Activated gamma-delta T cell treated with Interleukin-2 at 50 U/mL for 16 hours (primary cell): ENCODE measurements around the gene EDC3.
"Not testable (repeated sequence)": the region's sequence is repeated elsewhere in the genome, so short reads cannot be mapped to it uniquely, and the experiment has no call there.

Source experiments
- DNase-seq: peaks from one replicate; pipeline ENCODE4 v3.0.0-alpha.2; 2020

EDC3 gene, protein sequence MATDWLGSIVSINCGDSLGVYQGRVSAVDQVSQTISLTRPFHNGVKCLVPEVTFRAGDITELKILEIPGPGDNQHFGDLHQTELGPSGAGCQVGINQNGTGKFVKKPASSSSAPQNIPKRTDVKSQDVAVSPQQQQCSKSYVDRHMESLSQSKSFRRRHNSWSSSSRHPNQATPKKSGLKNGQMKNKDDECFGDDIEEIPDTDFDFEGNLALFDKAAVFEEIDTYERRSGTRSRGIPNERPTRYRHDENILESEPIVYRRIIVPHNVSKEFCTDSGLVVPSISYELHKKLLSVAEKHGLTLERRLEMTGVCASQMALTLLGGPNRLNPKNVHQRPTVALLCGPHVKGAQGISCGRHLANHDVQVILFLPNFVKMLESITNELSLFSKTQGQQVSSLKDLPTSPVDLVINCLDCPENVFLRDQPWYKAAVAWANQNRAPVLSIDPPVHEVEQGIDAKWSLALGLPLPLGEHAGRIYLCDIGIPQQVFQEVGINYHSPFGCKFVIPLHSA

DNA sequence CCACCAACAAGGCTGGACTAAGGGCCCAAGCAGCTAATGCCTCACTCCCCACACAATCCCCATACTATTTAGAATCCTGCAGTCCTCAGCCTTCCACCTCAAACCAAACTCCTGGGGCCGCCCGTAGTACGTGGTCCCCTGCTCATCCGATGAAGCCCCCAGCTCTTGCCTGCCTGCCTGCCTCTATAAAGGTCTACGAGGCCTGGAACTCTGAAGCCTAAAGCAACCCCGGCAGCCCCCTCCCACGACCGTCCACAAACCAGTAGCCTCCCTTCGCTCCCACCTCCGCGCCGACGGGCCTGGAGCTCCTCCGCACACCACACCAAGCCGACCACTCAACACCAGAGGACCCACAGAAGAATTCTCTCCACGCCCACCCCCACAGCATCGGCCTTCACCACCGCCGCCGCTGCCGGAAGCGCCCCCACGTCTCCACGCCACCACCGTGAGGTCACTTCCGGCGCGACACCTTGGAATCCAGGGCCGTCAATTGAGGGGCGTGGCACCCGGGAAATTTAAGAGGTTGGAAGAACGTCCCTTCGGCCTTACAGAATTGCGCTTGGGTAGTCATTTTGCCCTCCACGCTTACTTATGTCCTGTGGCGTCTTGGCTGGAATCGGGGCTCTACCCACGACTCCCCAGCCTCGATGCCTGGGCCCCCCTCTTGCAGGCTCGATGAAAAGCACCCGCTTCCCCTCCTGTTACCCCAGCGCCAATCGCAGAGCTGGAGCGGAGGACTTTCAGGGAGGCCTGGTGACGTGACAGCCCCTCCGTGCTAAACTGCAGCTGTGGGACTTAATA is at the start of gene EDC3:
TSS of gene EDC3 (minus strand) at position 428 of the 801 bp plus-strand sequence. CDS start 20,900 bp downstream, outside the sequence.
- peak; percentile 85 for DNase-seq

DNA sequence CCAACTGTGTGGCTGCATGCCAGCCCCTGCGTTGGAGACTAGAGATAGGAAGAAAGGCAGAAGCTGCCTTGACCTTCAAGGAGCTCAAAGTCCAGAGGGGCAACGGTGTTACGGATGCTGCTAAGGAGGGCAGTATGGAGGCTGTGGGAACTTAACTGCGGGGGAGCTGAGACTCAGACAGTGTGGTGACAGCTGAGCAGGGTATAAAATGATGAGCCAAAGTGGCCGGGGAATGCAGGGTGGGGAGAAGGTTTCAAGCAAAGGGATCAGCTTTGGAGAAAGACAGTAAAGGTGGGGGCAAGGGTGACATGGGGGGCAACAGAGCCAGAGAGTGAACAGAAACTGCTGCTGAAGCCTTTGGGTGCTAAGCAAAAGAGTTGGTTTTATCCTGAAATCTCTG is 46.6 kb upstream of the EDC3 start:
- no peak for DNase-seq

DNA sequence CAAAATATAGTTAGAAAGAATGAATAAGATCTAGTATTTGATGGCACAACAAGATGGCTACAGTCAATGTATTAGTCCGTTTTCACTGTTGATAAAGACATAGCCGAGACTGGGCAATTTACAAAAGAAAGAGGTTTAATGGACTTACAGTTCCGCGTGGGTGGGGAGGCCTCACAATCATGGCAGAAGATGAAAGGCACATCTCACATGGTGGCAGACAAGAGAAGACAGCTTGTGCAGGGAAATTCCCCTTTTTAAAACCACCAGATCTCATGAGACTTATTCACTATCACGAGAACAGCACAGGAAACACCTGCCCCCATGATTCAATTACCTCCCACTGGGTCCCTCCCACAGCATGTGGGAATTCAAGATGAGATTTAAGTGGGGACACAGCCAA is 42.4 kb upstream of the EDC3 start:
- DNase-seq = not testable (repeated sequence)

DNA sequence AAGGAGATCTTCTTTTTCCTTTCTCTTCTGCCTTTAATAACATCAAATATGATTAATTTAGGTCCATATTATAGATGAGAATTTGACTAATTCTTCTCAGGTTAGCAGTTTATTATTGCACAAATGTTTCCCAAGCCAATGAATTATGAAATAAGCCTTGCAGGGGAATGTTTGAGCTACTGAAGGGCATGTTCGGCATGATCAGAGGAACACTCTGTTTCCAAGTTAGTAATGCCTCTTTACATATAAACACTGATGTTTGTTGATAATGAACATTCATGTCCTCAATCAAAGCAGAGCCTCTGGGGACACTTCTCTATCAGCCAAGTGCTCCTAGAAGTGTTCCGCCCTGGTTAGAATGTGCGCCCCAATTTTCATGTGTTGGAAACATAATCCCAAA is 39.5 kb upstream of the EDC3 start:
- DNase-seq = no peak

DNA sequence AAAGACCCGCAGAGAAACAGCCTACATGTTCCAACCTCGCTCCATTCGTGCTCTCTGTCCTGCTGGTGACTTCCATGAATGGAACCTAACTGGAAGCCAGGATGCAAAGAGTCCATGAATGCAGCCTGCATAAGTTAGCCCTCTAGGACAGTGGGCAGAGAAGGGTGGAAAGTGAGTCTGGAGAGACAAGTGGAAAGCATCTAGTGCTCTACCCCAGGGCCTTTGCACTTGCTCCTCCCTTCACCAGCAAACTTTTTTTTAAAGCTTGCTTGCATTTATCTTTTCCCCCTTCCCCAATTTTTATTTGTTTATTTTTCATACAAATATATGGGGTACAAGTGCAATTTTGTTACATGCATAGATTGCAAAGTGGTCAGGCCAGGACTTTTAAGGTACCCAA is 37.4 kb upstream of the EDC3 start:
- no peak for DNase-seq

DNA sequence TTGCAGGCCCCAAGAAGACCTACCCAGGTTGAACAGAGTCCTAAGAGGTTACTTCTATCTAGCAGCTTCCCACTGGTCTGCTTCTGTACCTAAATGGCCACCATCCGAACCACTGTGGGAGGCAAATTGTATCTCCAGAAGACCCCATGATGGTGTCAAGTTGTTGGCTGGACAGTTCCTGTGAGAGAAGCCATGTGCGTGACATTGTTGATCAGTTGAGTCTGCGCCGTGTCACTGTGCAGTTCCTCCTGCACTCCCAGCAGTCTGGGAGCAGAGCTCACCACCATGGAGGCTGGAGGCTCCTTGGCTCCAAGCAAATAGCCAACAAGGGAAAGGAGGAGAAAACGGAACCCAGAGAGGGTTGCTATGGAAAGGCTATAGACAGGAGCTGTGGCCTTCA is 37.0 kb upstream of the EDC3 start:
- DNase-seq = no peak

DNA sequence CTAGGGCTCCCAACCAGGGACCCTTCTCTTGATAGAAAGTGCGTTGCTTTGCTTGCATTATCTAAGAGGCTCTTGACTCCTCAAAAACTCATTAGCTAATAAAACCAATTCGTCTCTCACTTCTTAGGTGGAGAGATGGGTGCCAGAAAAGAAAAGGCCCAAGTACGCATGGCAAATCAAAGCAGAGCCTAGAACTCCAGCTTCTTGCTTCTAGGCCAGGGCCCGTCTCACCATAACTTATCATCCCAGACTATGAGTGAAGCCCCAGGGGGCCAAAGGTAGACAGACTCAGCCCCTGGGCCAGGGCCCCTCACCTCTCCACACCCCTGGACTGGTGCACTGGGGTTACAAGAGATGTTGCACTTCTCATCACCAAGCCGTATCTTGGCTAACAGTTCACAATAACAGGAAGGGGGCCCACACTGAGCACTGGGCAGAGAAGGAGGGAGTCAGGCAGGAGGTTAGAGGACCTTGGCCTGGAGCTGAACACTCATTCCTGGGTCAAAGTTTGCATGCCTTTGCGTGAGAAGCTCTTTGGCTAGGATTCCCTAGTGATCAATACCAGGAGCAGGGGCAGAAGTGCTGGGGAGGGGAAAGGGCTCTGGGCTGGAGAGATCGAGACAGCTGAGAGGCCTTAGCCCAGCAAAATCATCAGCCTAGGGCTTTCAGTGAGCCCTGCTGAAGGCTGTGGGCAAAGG is 34.9 kb upstream of the EDC3 start:
- DNase-seq = no peak

DNA sequence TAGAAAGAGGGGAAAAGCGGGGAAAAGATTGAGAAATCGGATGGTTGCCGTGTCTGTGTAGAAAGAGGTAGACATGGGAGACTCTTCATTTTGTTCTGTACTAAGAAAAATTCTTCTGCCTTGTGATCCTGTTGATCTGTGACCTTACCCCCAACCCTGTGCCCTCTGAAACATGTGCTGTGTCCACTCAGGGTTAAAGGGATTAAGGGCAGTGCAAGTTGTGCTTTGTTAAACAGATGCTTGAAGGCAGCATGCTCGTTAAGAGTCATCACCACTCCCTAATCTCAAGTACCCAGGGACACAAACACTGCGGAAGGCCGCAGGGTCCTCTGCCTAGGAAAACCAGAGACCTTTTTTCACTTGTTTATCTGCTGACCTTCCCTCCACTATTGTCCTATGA is 33.5 kb upstream of the EDC3 start:
- DNase-seq = not testable (repeated sequence)

DNA sequence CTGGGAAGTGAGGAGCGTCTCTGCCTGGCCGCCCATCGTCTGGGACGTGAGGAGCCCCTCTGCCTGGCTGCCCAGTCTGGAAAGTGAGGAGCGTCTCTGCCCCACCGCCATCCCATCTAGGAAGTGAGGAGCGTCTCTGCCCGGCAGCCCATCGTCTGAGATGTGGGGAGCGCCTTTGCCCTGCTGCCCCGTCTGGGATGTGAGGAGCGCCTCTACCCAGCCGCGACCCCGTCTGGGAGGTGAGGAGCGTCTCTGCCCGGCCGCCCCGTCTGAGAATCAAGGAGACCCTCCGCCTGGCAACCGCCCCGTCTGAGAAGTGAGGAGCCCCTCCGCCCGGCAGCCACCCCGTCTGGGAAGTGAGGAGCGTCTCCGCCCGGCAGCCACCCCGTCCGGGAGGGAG is 32.9 kb upstream of the EDC3 start:
- DNase-seq = not testable (repeated sequence)

DNA sequence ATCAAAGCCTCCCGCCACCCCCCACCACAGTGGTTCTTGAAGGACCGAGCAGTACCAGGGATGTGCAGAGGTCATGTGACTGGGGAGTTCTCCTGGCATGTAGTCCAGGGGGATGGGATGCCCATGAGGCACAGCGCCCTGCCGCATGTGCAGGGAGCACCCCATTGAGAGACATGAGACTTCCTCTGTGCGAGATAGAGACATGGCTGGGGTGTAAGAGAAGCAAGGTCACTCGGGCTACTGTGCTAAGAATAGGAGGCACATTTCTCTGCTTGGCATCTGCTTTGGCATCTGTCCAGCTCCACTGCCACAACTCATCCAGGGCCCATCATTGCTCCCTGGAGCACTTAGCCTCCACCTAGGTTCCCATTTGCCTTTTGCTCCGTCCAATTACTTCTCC is 31.9 kb upstream of the EDC3 start:
- no peak for DNase-seq

DNA sequence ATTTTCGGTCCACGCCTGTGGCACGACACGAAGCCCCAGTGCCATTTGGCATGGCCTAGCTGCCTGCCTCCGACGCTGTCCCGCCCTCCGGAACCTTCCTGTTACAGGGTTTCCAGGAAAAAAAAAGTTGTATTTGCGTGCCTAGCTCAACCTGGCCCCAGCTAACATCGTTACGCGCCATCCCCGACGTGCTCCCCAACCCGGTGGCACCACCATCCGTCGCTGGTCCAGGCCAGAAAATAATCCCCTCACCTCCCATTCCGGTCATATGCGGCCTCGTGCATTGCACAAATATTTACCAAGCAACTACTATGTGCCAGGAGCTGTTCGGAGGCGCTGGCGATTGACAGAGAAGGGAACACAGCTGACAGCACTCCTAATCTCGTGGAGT is 30.9 kb upstream of the EDC3 start:
- DNase-seq = no peak

DNA sequence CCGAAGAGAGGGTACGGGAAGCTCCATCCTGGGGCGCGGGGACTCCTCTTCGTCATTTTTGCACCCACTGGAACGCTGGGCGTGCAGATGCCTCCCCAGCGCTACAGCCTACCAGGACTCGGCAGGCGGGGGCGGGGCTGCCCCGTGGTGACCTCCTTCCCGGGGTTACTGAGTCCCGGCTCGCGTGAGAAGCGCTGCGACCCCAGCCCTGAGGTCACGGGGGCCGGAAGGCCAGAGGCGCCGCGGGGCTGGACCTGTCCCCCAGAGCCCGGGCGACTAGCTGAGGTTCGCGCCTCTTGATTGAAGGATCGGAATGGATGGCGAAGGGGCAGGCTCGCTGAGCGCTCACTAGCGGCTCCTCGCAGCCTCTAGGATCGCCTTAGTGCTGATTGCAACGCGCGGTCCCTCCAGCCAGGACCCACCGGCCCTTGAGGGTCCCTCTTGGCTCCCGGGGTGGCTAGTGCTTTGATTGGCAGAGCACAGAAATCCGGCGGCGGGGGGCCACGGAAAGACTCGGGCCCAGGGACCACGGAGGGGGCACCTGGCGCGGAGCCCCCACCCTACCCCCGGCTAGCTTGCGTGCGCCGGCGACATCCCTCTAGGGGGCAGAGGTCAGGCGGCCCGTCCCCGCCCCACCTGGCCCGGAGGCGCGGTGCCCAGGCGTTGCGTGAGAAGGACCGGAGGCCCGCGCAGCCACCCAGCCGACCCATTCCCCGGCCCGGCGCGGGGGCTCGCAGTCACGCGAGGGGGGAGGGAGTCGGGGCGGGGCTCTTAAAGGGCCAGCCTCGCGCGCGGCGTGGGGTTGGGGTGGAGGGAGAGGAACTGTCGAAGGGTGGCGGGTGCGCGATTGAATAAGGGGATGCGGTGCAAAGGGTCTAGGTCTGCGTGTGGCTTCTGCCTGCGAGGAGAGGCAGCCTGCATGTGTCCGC is 30.3 kb upstream of the EDC3 start:
- peak; percentile 55 for DNase-seq

DNA sequence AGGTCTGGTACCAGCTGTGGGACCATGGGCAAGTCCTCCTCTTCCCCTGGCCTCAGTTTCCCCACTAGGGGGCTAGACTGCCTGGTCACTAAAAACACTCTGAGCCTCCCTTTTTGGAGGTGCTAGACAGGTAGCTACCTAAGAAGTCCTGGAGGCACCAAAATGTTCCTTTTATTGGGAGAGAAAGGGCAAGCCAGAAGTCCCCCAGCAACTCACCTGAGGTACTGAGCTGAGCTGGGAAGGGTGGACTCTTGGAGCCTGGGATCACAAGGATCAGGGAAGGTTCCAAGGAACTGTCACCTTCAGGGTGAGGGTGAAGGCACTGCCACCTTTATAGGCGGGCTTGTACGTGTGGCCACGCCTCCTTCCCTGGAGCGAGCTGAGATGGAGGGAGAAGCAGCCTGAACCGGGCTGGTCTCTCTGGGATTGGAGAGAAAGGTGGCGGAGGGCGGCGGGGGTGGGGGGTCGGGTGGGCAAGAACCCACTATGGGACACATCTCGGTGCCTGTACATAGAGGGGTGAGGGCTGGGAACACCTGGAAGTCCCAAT is 29.5 kb upstream of the EDC3 start, which contains the start of gene CYP1A1:
TSS of gene CYP1A1 (minus strand) at position 304 of the 550 bp plus-strand sequence. CDS start 2,431 bp downstream, outside the sequence.
- peak; percentile 16 for DNase-seq

DNA sequence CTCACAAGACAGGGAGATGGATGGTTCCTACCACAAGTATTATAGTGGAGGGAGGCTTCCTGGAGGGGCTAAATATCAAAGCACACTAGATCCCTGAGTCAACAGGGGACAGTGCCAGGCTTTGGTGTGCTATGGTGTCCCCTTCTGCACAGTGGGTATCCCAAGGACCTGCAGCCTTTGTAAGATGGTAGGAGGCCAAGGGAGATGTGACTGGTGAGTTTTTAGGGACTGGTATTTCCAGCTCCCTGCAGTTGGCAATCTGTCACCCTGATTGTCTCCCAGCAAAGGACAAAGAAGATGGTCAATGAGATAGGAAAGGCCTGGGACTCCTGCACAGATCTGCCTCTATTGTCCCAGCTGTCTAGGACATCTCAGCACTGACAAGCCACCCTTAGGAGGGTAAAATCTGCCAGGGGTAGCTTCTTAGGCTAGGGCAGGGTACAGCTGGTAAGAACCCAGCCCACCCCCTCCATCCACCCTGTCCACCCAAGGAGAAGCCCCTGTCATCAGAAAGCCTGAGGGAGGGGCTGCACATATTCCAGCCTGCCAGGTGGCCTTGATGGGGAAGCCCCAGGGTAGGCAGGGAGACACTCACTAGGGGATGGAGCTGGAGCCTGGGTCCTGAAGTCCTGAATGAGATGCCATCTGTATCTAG is 28.9 kb upstream of the EDC3 start:
- DNase-seq = no peak

DNA sequence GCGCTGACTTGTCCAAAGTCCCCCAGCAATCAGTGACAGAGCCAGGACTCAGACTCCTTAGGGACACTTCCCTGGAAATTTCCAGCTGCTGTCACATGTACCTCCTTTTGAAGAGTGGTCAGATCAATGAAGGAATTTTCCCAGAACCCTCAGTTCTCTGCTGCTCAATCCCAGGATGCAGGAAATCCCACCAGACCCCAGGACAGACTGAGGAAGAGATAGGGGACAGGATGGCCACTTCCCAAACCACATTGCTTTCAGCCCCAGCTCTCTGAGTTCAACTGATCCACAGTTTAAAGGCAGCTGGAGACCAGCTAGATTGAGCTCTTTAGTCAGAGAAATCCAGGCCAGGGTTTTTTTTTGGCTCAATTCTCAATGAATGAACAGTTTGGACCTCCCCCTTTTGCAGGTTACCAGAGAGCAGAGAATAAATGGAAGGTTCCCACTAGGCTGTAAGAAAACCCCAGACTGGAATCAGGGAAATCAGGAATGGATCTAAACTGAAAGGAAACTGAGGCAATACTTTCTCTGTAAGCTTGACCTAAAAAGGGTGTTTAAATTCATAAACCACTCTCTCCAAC is 28.0 kb upstream of the EDC3 start:
- no peak for DNase-seq

DNA sequence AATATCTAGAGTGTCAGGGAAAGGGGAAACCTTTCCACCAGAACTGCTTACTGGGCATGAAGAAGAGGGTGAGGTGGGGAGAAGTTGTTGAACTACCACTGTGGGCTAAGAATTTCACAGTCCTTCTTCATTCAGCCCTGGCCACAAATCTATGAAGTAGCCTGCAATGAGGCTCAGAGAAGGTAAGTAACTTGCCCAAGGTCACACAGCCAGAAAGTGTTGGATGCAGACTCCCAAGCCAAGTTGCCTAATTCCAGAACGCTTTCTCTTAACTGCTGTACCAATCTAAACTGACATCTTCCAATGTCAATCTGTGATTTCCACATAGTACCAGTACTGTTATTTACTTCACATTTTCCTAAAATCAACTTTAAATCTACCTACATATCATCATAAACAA is 27.4 kb upstream of the EDC3 start:
- no peak for DNase-seq

DNA sequence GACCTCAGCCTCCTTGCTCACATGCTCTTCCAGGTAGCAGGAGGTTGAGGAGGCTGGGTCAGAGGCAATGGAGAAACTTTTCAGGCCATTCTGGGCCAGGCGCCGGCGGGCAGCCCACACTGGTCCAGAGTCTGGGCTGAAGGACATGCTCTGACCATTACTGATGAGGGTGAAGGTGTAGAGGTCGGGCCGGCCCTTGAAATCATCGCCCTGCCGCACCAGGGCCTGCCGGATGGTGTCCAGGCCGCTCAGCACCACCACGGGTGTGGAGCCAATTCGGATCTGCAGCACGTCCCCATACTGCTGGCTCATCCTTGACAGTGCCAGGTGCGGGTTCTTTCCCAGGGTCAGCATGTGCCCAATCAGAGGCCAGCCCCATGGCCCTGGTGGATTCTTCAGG is 26.8 kb upstream of the EDC3 start:
- no peak for DNase-seq

DNA sequence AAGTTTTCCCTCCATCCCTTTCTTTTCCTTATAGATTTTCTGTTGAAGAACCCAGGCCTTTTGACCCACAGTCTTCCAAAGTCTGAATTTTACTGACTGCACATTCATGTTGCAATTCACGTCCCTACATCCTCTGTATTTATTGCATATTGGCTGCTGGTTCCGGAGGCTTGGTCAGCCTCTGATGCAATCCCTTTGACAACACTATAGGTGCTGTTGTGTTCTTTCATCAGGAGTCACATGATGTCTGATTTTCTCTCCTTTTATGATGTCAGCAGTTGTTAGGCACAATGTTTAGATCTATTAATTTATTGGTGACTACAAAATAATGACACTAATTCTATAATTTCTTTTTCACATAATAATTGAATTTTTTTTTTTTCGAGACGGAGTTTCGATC is 20.8 kb upstream of the EDC3 start:
- DNase-seq = no peak

DNA sequence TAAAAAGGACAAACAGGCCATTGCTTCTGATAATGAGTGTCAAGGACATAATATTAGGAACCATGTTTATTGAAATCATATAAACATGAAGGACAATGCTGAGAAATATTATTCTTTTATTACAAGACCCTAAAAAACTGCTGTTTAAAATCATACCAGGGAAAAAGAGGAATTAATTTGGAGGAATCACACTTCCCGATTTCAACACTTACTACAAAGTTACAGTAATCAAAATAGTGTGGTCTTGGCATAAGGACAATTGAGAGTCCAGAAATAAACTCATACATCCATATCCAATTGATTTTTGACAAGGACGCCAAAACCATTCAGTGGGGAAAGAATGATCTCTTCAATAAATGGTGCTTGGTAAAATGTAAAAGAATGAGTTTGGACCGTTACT is 16.5 kb upstream of the EDC3 start:
- DNase-seq = no peak

DNA sequence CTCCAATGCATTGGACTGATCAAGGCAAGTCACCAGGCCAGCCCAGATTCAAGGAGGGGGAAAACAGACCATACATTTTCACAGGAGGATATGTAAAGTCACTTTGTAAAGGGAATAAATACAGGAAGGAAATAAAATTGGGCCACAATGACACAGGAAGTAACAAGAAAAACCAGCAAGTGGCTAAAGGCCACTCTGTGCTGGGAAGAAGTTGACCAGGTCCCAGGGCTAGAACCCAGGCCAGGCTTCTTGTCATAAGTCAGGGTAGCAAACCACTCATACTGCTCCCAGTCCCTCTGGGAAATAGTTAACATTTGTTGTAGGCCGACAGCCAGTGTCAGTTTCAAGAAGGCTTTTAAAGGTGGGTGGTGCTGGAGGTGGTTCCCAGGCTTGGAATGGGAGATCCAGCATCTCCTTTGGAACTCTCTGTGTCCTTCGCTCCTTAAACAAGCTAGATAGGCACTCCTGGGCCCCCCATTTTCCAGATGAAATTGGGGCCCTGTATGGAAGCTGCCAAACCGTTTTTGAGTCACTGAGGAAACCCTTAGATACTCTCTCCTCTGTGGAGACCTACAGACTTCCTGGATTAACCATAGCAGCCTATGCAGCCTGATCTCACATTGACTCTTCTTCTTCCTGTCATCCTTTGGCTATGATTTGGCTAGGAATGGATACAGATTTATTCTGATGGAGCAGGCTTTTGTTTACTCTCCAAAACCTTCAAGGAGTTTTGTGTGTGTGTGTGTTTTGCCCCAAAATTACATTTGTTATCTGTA is 14.7 kb upstream of the EDC3 start:
- no peak for DNase-seq
